Pulmonary artery endothelial cell (primary cell): ENCODE results near the gene COTL1. TPM values are rescaled to one million over a fixed set of nuclear protein-coding genes. Genes with fewer than 3 reads are reported as not detected.

Experiments used
- DNase-seq: peaks from one replicate; pipeline ENCODE4 v3.0.0-alpha.2; 2011; ENCODE audit warnings: low read depth, low spot score
- total RNA-seq: library from RNA; depleted of rRNA; stranded (reverse); fragments of >200 nt; gene quantifications from 2 replicates; pipeline ENCODE4 v1.2.3, GENCODE V29; 2014

The COTL1 gene
- total RNA-seq, 1 donor from 2014 or later: 124 TPM

DNA sequence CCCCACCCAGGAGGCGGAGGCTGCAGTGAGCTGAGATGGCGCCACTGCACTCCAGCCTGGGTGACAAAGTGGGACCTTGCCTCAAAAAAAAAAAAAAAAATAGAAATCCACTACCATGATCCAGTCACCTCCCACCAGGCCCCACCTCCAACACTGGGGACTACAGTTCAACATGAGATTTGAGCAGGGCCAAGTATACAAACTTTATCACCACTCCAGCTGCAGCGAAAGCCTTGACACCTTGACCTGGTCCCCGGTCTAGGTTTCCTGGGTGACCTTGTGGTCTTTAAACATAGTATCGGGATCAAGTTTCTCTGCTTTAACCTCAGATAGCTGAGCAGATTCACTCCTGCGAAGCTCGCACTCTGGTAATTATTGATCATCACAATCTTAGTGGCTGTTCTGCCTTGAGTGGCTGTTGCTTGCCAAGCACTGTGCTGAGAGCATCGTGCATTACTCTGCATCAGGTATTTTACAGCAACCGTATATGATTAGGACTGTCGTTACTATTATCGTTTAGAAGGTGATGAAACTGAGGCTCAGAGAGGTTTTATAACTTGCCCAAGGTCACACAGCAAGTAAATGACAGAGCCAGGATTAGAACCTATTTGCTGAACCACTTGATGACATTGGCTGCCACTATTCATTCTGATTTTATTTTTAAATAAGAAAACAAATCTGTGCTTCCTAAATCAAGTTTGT, 63.1 kb downstream of the COTL1 start:
- DNase-seq: no peak

DNA sequence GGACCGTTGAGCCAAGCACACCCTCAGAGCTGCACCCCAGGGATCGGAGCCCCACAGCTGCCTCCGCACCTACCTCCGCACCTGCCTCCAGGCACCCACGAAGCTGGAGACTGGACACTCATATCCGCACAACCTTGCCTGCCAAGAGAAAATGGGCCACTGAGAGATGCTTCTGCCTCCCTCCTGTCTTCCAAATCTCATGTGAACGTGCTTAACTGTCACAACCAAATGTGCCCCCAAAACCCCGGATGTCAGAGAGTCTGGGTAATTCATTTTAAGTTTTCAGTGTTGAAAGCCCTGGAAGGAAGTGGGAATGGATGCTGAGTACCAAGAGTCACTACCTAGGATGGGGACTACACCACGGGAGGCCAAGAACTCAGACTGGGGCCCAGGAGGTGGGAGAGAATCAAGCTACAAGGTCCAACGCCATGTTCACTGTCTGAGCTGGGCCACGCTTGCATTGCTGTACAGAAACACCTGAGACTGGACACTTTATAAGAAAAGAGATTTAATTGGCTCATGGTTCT, 63.9 kb downstream of the COTL1 start:
- no peak for DNase-seq

DNA sequence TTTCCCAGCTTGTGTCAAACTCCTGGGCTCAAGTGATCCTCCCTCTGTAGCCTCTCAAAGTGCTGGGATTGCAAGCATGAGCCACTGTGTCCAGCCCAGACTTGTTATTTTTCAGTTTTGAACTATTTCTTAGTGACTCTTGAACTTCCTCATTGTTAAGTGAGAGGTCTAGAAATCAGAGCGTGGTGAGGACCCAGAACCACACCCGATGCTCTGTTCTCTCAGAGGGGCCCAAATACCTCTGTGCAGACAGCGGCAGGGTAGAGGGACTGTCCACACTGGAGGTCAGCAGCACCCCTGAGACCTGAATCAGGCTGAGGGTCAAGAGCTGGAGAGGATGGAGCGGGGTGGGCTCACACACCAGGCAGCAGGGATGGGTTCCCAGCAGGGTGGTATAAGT, 65.7 kb downstream of the COTL1 start:
- no peak for DNase-seq

DNA sequence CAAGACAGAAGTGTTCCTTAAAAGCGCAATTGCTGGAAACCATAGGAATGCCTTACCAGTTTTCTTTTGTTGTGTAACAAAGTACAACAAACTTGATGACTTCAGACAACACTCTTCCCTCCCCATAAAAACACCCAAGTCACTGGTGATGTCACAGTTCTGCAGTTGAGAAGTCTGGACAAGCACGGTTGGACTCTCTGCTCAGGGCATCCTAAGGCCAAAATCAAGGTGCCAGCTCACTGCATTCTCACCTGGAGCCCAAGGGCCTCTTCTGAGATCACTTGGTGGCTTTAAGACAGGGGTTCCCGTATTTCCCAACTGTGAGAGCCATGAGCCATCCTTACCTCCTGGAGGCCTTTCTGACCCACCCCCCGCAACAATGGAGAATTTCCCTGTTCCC, 67.8 kb downstream of the COTL1 start:
- DNase-seq: no peak

DNA sequence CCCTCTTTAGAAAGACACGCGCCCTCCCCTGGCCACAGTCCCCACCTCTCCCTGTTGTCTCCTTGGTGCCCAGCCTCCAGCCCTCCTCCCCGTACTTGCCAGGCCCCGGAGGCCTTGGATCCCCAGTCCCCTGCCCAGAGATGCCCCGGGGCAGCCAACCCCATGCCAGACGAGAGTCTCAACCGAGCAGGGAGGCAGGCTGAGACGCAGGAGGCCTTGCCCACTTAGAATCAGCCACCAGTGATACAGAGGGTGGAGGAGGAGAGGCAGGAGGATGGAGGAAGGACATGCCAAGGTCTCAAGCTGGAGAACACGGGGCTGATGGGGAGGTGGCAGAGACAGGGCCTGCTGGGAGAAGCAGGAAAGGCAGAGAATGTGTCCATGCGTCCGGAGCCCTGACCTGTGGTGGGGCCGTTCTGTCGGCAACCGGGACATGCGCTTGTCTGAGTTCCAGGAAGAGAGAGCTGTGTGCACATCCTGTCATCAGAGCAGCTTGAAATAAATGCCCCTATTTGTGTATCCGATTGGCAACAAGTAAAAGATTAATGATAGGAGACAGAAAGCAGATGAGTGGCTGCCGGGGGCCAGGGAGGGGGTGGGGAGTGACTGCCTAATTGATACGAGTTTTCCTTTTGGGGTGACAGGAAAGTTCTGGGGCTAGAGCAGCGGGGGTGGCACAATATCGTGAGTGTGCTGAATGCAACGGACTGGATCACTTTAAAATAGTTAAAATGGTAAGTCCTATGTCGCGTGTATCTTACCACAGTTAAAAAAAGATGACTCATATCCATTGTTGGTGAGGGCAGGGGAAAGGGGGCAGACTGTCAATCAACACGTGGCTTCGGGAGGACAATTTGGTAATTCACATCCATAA, 68.7 kb downstream of the COTL1 start:
- DNase-seq: no peak

DNA sequence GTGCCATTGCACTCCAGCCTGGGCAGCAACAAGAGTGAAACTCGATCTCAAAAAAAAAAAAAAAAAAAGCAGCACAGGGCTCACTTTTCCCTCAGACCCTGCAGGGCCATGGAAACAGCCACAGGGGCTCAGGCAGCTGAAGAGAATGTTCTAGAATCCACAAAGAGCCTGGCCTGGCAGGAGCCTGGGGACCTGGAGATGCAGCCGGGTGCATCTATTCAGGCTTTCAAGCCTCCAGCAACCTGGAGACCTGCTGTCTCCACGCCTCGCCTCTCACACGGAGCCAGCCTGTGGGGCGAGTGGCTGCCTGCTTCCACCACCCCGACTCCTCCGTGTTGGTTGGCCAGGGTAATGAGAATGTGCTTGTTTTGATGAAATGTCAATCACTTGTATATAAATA, 69.4 kb downstream of the COTL1 start:
- no peak for DNase-seq

DNA sequence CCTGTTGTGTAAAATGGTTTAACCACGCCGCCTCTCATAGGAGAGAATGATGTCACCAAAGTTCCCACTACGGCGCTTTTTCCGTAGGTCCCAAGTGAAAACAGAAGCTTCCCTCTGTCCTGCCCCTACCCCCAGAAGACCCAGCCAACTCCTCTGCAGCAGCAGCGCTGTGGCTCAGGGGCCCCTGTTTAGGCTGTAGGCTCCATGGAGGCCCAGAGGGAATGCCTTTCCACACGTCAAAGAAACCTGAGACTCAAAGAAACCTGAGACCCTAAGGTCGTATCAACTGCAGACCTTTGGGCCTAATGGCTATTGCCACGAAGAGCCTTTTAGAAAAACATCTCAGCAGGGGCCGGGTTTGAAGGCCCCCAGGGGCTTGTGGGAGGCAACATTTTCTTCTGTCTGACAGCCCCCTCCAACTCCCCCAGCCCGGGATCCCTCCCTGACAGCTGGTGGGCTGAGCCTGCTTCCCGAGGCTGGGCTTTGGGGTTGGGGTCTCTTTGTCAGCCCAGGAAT, 70.3 kb downstream of the COTL1 start:
- DNase-seq: no peak

DNA sequence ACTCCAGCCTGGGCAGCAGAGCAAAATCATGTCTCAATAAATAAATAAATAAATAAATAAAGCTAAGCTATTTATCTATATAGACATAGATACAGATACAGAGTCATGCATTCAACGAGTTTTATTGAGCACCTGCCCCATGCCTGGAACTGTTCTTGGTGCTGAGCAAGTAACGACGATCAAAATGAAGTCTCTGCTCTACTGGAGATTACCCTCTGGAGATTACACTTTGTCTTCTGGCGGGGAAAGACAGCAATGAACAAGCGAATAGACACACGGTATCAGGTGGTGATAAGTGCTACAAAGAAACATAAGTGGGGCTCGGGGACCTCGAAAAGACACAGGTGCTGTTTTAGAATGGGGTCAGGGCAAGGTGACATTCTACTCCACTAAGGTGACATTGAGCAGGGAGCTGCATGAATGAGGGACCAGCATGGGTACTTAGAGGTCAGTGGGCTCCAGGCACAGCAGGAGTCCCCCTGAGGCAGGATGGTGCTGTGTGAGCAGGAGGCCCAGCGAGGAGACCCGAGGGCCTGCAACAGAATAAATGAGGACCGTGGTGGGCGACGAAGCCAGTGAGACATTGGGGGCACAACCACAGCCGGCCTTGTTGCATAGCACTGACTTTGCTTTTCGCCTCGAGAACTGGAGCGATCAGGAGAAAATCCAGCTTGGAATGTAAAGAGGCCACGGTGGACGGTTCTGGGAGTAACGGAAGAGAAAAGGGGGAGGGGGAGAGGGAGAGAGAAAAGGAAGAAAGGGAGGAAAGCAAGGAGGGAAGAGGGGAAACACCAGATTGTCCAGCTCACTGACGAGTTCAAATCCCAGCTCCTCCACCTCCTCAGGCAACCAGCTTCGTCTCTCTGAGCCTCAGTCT, 71.0 kb downstream of the COTL1 start:
- DNase-seq: no peak

DNA sequence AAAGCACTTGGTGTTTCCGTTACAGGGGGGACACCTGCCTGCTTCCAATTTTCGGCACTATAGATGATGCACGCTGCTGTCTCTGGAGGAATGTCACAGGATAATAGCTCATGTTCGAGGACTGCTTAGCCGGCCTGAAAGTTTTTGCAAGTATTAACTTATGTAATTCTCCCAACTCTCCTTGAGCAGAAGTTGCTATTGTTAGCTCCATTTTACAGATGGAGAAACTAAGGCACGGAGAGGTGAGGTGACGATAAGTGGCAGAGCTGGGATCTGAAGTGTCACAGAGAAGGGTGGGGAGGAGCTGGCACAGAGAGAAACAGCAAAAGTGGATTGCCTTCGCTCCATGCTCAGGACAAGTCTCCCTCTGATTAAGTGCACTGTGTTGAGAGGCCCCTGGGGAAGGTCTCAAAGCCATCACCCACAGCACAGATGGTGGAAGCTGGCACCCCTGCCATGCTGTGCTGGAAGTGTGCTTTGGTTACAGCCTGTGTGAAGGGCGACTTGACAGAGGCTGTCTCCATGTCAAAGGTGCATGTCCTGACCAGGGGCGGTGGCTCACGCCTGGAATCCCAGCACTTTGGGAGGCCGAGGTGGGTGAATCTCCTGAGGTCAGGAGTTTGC, 72.7 kb downstream of the COTL1 start:
- DNase-seq: no peak

DNA sequence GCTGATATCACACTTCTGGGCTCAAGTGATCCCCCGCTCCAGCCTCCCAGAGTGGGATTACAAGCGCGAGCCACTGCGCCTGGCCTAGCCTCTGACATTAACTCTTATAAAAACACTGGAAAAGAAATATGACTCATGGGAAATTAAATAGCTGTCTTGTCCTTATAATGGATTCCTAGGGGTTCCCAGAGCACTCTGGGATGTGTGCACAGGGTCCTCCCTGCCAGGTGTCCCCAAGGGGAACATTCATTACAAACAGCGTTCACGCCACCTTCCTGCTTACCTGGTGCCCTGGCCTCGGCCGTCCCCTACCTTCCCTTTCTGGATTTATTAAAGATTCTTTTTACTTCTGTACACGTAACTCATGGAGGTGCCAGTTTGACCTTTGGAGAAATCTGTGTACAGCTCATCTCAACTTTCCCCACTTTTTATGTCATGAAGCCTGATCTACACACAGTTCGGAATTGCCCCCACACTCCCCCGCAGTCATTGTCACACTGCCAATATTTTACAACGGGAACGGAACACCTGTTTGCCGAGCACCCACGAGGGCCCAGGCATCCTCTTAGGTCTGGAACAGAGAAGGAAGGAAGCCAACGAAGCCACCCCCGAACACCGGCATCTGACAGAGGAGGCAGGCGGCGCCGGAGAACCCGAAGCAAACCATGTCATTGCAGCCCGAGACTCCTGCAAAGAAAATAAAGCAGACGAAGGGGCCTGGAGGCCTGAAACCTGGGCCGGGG, 73.7 kb downstream of the COTL1 start:
- DNase-seq: no peak

DNA sequence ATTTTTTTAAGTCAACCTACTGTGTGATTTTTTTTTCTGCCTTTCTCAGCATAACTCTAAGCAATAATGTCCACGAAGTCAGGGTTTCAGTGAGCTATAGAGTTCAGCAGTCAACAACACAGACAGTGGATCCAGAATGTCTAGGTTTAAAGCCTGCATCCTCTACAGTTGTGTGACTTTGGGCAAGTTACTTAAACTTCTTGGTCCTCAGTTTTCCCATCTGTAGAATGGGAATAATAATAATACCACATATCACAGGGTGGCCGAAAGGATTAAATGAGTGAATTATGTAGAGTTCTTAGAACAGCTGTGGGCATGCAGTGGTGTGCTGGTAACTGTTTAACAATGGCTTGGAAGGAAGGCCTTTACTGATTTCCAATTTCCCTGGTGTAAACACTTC, 74.6 kb downstream of the COTL1 start:
- DNase-seq: no peak

DNA sequence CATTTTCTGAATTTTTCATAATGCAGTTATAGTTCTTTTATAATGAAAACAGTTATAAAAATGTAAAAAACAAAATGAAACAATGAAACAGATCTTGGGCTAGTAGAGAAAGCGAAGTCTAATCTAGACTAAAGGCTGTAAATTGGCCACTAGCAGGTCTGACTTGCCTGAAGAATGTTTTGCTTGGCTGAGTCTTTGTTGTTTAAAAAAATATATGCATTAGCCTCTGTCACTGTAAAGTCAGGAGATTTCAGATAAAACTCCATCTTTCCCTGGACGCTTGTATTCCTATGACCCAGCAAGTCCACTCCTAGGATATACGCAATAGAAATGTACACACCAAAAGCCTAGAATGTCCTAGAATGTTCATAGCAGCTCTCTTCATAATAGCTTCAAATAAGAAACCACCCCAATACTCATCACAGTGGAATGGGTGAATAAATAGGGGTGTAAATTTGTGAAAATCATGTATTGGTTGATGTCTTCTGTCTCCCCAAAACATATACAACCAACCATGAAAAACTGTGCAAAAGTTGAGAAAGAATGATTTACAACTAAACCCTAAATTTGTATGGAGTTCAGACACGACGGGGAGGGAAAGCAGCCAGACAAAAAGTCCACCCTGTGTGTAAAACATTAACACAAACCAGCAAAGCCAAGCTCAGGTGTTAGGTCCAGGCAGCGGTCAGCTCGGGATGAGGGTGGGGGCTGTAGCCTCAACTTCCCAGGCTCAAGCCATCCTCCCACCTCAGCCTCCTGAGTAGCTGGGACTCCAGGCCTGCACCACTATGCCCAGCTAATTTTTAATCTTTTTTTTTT, 75.7 kb downstream of the COTL1 start:
- no peak for DNase-seq

DNA sequence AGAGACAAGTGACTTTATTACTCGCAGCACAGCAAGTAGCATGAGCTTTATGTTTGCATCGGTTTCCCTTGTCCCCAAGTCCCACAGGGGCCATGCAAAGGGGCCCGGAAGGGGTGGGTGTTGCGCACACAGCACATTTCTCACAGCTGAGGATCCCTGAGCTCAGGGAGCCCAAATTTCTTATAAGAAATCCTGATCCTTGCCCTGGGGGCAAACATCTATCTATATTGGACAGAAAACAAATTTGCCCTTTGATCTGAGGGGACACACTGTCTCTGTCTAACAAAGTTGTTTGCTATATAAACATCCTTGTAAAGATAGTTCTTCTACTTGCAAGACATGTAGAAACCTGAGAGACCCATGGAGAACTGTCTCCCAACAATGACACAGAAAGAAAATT, 77.7 kb downstream of the COTL1 start:
- DNase-seq: no peak

DNA sequence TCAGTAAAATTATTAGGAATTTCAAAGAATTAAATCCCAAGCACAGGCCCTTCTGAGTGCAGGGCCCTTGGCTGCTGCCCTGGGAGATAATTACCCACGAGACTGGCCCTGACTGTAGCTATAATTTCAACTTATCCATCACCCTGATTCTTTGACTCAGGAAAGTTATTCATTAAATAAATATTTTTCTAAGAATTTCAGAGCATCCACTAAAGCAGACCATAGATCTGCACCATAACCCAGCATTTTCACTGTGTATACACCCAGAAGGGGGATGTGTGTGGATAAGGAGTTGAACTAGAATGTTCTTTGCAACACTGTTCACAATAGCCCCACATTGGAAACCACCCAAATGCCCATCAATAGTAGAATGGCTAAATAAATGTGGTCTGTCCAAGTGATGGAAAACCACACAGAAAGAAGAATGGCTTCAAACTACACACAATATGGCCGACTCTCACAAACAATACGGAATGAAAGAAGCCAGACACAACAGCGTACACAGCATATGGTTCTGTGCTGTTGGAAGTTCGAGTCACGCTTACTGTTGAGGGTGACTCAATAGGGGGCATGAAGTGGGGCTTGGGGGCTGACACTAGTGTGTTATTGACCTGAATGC, 79.5 kb downstream of the COTL1 start:
- DNase-seq: no peak

DNA sequence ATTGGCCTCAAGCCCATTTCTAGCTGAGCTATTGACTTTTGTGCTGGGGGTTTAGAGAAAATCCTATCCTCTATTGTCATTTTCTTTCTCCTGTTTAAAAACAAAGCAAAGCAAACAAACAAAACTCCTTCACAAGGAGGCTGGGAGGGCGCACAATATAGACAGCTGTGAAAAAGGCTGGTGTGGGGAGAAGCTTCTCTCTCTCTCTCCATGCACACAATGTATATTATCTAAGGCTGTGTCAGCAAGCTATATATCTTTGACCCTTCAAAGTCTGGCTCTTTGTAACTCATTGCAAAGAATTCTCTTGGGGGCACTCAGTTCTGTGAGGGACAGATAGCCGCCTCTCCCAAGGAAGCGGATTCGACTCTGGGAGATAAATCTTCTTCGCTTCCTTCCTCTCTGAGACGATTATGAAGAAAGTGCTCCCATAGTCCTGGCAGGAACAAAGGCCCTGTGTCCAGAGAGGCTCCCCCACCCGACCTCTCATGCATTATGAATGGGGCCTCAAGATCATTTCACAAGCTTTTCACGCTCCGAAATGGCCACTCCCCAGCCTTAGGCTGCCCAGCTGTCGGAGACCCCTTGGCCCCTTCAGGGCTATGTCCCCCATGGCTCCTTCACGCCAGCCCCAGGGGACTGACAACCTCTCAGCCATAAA, 80.3 kb downstream of the COTL1 start:
- no peak for DNase-seq

DNA sequence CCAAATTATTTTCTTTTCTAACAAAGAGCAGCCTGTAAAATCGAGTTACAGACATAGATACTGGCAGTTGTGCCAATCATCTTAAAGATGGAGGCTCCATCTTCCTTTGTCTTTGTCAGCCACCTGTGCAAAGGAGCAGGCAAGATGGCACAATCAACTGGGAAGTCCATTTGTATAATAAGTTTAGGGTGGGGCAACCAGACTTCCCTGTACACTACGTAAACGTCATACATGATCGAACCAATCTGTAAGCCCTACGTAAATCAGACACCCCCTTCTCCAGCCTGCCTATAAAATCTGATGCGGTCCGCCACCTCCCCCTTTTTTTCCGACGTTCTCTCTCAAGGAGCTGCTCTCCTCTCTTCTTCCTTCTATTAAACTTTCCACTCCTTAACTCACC, 82.0 kb downstream of the COTL1 start:
- DNase-seq: no peak

DNA sequence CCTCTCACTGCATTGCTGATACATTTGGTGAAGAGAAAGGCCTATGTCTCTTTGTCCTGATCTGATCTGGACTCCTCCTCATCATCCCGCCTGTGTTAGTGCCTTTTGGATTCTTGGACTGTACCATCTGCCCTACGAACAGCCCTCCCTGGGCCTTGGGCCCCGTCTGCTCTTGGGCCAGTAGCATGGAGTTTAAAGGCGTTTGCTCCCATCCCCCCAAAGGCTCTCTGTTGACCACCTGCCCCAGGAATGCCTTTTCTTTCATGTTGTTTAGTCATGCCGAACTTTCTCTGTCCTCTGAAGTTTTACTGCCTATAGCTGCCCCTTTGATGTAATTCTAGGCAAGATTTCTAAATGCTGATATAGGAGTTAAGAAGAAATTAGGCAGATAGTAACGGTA, 82.5 kb downstream of the COTL1 start:
- no peak for DNase-seq

DNA sequence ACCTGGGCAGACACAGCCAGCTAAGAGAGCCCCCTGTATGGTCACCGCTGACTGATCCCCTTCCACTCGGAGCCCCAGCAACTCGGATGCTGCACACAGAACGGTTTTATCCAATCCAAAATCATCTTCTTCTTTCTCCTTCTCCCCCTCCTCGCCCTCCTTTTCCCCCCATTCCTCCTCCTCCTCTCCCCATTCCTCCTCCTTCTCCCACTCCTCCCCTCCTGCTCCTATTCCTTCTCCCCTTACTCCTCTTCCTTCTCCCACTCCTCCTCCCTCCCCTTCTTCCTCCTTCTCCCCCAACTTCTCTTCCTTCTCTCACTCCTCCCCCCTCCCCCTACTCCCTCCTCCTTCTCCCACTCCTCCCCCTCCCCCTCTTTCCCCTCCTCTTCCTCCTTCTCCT, 83.1 kb downstream of the COTL1 start:
- DNase-seq: no peak
